ENCODE measurements around the gene ATP2B1.

Gene ATP2B1

DNA sequence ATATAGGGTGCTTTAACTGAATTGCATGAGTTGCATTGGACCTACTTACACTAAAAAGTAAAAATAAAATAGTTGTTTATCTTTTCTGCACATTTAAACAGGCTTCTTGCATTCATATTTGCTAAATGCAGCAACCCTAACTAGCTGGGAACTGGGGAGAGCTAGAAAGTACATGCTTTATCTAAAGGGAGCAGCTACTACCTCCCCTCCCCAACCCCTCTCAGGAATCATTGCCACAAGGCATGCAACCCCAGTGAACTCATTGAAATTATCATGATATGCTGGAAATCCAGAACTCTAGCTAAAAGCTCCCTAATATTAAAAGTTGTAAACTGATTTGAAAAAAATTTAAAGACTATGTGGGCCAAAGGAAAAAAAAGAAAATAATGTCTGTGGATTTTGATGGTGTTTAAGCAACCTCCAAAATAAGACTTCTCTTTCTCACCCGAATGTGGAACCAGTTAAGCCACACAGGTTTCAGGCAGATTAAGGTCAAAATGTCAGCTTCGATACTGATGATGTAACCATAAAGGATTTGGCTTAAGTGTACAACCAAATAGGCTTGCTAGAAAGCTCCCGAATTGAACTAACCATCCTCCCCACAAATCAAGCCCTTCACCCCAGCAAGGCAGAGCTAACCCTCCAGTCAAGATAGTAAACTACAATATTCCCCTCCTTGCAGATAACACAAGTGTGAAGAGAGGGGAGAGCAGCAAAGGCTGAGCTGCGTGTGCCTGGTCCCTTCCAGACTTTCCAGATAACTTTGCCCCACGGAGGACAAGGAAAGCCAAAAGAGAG is 169.0 kb downstream of the ATP2B1 start:
- DNase-seq (ENCODE audit: low spot score), result no peak

GRCh38 chr12:89538897-89539296 is 169.7 kb downstream of the ATP2B1 start:
- DNase-seq (ENCODE audit: low spot score), result no peak
